Fibroblast of mammary gland (primary cell): ENCODE data around the gene FBXO4.
"Not testable (repeated sequence)": the region's sequence is repeated elsewhere in the genome, so short reads cannot be mapped to it uniquely, and the experiment has no call there.

Experiments
- DNase-seq: peaks from one replicate; pipeline ENCODE4 v3.0.0-alpha.2; 2010; ENCODE audit warnings: low read depth
- H3K4me3 ChIP-seq: 2 replicates; pipeline ENCODE4 v1.5.1; 2011; ENCODE audit warnings: low read depth, mild to moderate bottlenecking, low read length, moderate library complexity; ENCODE audit not compliant: control insufficient read depth
- CTCF ChIP-seq: conservative IDR thresholded peaks from 2 replicates; pipeline ENCODE4 v1.5.1; 2011; ENCODE audit warnings: low read depth, low read length, inconsistent platforms; ENCODE audit not compliant: control insufficient read depth, insufficient read depth

The FBXO4 gene

GRCh38 chr5:41935544-41935943, 10.5 kb downstream of the FBXO4 start:
- no peak overlapping the region for H3K4me3 ChIP-seq
- no peak for DNase-seq
- TF ChIP-seq CTCF, result no peak

- no peak for TF ChIP-seq CTCF
- no peak for DNase-seq
- no peak overlapping the region for H3K4me3 ChIP-seq
Observed at GRCh38 chr5:41940641-41941040, 15.6 kb downstream of the FBXO4 start.

GRCh38 chr5:41945332-41945955, 20.4 kb downstream of the FBXO4 start:
- not testable (repeated sequence) for H3K4me3 ChIP-seq, DNase-seq

GRCh38 chr5:41951224-41951623, 26.1 kb downstream of the FBXO4 start:
- H3K4me3 ChIP-seq, result no peak overlapping the region
- no peak for DNase-seq
- TF ChIP-seq CTCF, result no peak

GRCh38 chr5:41954286-41954685, 29.2 kb downstream of the FBXO4 start:
- no peak for TF ChIP-seq CTCF
- DNase-seq, result no peak

GRCh38 chr5:41955432-41956024, 30.4 kb downstream of the FBXO4 start:
- DNase-seq, result no peak
- TF ChIP-seq CTCF, result no peak
- H3K4me3 ChIP-seq, result no peak overlapping the region

More at GRCh38 chr5:41954286-41954685, 29.2 kb downstream of the FBXO4 start:
- no peak overlapping the region for H3K4me3 ChIP-seq

- no peak for TF ChIP-seq CTCF
- DNase-seq, result no peak
- H3K4me3 ChIP-seq, result no peak overlapping the region
Observed at GRCh38 chr5:41956943-41957342, 31.9 kb downstream of the FBXO4 start.
